GM12878 (cell line): ENCODE measurements around the gene RIPPLY2. TPM values are rescaled to one million over a fixed set of nuclear protein-coding genes. Genes with fewer than 3 reads are reported as not detected.

Experiments used
- ATAC-seq: fragments of 200-7000 bp; cut with Tn5 transposase; 3 replicates; pipeline ENCODE4 v1.9.1; 2020; ENCODE audit warnings: mild to moderate bottlenecking, moderate library complexity
- BruUV-seq: library from RNA; stranded (reverse); fragments of 400-500 nt; replicated peaks from 2 replicates; lab custom pipeline; 2021; lab: Mats Ljungman, UMichigan
- CTCF ChIA-PET: fragments of 300-600 bp; sonication (Branson Sonifier 250); formaldehyde crosslinking; extraction: SDS; loops from one replicate; lab custom pipeline; 2021; ENCODE audit warnings: inconsistent platforms; lab: Yijun Ruan, JAX
- POLR2A ChIA-PET: fragments of 350-600 bp; formaldehyde crosslinking; extraction: SDS; loops from one replicate; lab custom pipeline; 2021; ENCODE audit warnings: inconsistent platforms; lab: Charles Lee
- RAD21 ChIA-PET: fragments of 300-600 bp; sonication (Branson Sonifier 250); formaldehyde crosslinking; loops from one replicate; lab custom pipeline; 2023; ENCODE audit warnings: antibody characterized with exemption; ENCODE audit not compliant: unreplicated experiment; lab: Charles Lee
- SMC1A ChIA-PET: fragments of 300-600 bp; sonication (Branson Sonifier 250); formaldehyde crosslinking; loops from one replicate; lab custom pipeline; 2023; ENCODE audit not compliant: unreplicated experiment, uncharacterized antibody; lab: Charles Lee
- DNase-seq: peaks from one replicate; pipeline ENCODE4 v3.0.0-alpha.2; 2011; ENCODE audit warnings: low read depth, low spot score
- FAIRE-seq: peaks from 3 replicates; lab custom pipeline; 2011; peaks lifted over from hg19 to GRCh38; lab: Jason Lieb, UNC
- H2AFZ ChIP-seq: 2 replicates; pipeline ENCODE4 v1.6.0; 2011; ENCODE audit warnings: low read depth, low read length, control low read depth; ENCODE audit not compliant: control insufficient read depth
- H3K27ac ChIP-seq: 2 replicates; pipeline ENCODE4 v1.5.1; 2011; ENCODE audit warnings: control low read depth; ENCODE audit not compliant: control insufficient read depth, insufficient read depth
- H3K27me3 ChIP-seq, 2 experiments: replicated peaks in 1 of 2; 2 replicates each; pipeline versions ENCODE4 v1.6.0 to v1.6.1; 2011; ENCODE audit warnings: low read length in 1 of 2; ENCODE audit not compliant: control insufficient read depth in 2 of 2, insufficient read depth in 2 of 2
- H3K36me3 ChIP-seq, 2 experiments: 2 replicates each; pipeline ENCODE4 v1.5.1; 2011; ENCODE audit warnings: low read length in 1 of 2; ENCODE audit not compliant: control insufficient read depth in 2 of 2, insufficient read depth in 2 of 2
- H3K4me1 ChIP-seq: 2 replicates; pipeline ENCODE4 v1.6.1; 2011; ENCODE audit warnings: mild to moderate bottlenecking, low read length, moderate library complexity, mixed read lengths; ENCODE audit not compliant: control insufficient read depth, insufficient read depth
- H3K4me2 ChIP-seq: 2 replicates; pipeline ENCODE4 v1.6.0; 2011; ENCODE audit warnings: control low read depth; ENCODE audit not compliant: control insufficient read depth, insufficient read depth
- H3K4me3 ChIP-seq: fragments of 200-600 bp; sonication (generic); 2 replicates; pipeline ENCODE4 v1.5.1; 2016
- H3K79me2 ChIP-seq: 2 replicates; pipeline ENCODE4 v1.6.0; 2011; ENCODE audit warnings: low read length; ENCODE audit not compliant: control insufficient read depth, insufficient read depth
- H3K9ac ChIP-seq: 2 replicates; pipeline ENCODE4 v1.8.0; 2011; ENCODE audit warnings: low read length, control low read depth, mixed read lengths; ENCODE audit not compliant: control insufficient read depth, insufficient read depth
- H3K9me3 ChIP-seq: replicated peaks from 3 replicates; pipeline ENCODE4 v1.5.1; 2011; ENCODE audit warnings: mild to moderate bottlenecking, low read length; ENCODE audit not compliant: control insufficient read depth, insufficient read depth
- H4K20me1 ChIP-seq: 2 replicates; pipeline ENCODE4 v1.6.0; 2011; ENCODE audit not compliant: control insufficient read depth, insufficient read depth
- BCLAF1 ChIP-seq: fragments of 450-650 bp; IDR thresholded peaks from 2 replicates; pipeline ENCODE4 v1.6.1; 2017; ENCODE audit warnings: antibody characterized with exemption, mild to moderate bottlenecking, moderate library complexity
- CREB1 ChIP-seq: IDR thresholded peaks from 2 replicates; pipeline ENCODE4 v1.6.1; 2012; ENCODE audit warnings: low read depth, mild to moderate bottlenecking, inconsistent platforms
- GABPA ChIP-seq: IDR thresholded peaks from 2 replicates; pipeline ENCODE4 v1.6.1; 2014; ENCODE audit warnings: antibody characterized with exemption, low read depth, mild to moderate bottlenecking, inconsistent platforms
- IKZF1 ChIP-seq: fragments of 450-650 bp; conservative IDR thresholded peaks from 2 replicates; pipeline ENCODE4 v1.6.1; 2017; ENCODE audit warnings: antibody characterized with exemption, mild to moderate bottlenecking
- IRF5 ChIP-seq: fragments of 450-650 bp; IDR thresholded peaks from 2 replicates; pipeline ENCODE4 v1.6.1; 2017; ENCODE audit warnings: borderline replicate concordance
- JUNB ChIP-seq: IDR thresholded peaks from 2 replicates; pipeline ENCODE4 v1.6.1; 2016; ENCODE audit warnings: antibody characterized with exemption, mild to moderate bottlenecking
- MTA2 ChIP-seq: fragments of 450-650 bp; IDR thresholded peaks from 2 replicates; pipeline ENCODE4 v1.6.1; 2016; ENCODE audit warnings: low read depth, mild to moderate bottlenecking, moderate library complexity
- PAX5 ChIP-seq: IDR thresholded peaks from 2 replicates; pipeline ENCODE4 v1.6.1; 2011; ENCODE audit warnings: low read depth, low read length, borderline replicate concordance
- POLR2AphosphoS5 ChIP-seq: IDR thresholded peaks from 2 replicates; pipeline ENCODE4 v1.6.1; 2011; ENCODE audit warnings: mild to moderate bottlenecking, low read length, inconsistent platforms
- POU2F2 ChIP-seq: IDR thresholded peaks from 3 replicates; pipeline ENCODE4 v1.6.1; 2011; ENCODE audit warnings: low read depth, mild to moderate bottlenecking, low read length, borderline replicate concordance
- SREBF1 ChIP-seq: IDR thresholded peaks from 2 replicates; pipeline ENCODE4 v1.6.1; 2012; ENCODE audit warnings: mild to moderate bottlenecking, low read length
- TAF1 ChIP-seq: IDR thresholded peaks from 2 replicates; pipeline ENCODE4 v1.6.1; 2011; ENCODE audit warnings: mild to moderate bottlenecking, low read depth, low read length, borderline replicate concordance
- ZBTB11 ChIP-seq: fragments of 450-650 bp; formaldehyde crosslinking; IDR thresholded peaks from 2 replicates; pipeline ENCODE4 v1.5.0; 2022; ENCODE audit warnings: mild to moderate bottlenecking, missing genetic modification characterization
- ZSCAN29 ChIP-seq: fragments of 450-650 bp; IDR thresholded peaks from 2 replicates; pipeline ENCODE4 v1.6.1; 2017; ENCODE audit warnings: mild to moderate bottlenecking, moderate library complexity
- WGBS: methylation state at CpG from one replicate; pipeline ENCODE4 v1.1.6; 2016; ENCODE audit warnings: low lambda C conversion rate; ENCODE audit not compliant: insufficient replicate concordance, insufficient coverage; ENCODE audit errors: missing lambda C conversion rate; 5-methylcytosine and 5-hydroxymethylcytosine counted together
- in situ Hi-C: fragments of 300-500 bp; cut with MboI; formaldehyde crosslinking; loops from 9 replicates; pipeline ENCODE4 v1.14.3; 2018; ENCODE audit warnings: mixed read lengths
- intact Hi-C: fragments of 100-400 bp; cut with micrococcal nuclease; formaldehyde crosslinking; loops from one replicate; pipeline ENCODE4 v1.14.2; 2022; ENCODE audit not compliant: unreplicated experiment
- polyA plus RNA-seq, 11 experiments: library from polyadenylated mRNA; depleted of rRNA in 4 of 11; unstranded in 6 of 11; stranded (reverse) in 5 of 11; fragments of >200 nt; fragmentation: Nextera tagmentation in 4 of 11; fragmentation: Illumina TruSeq in 1 of 11; extraction: Ambion mirVana in 4 of 11; extraction: Trizol in 1 of 11; gene quantifications; 1 replicate in 1 of 11; 2 replicates in 10 of 11; pipeline versions ENCODE4 v1.2.1 to v1.2.3, GENCODE V29; 2011 to 2016; ENCODE audit warnings: inconsistent platforms in 2 of 11, missing spikeins in 2 of 11, low read depth in 1 of 11
- total RNA-seq, 4 experiments: library from RNA; depleted of rRNA in 3 of 4; stranded (reverse); fragments of >200 nt in 3 of 4; fragmentation: Illumina TruSeq in 1 of 4; extraction: Trizol in 1 of 4; gene quantifications; 2 replicates each; pipeline versions ENCODE4 v1.2.1 to v1.2.3, GENCODE V29; 2013 to 2021

RIPPLY2 gene
- total and polyA plus RNA-seq, 10 of the 15 experiments (the other 5 are each of a cell fraction or from before 2014, with no cell fraction given): 0.09 to 0.51 (median 0.17) TPM; not detected in 7

DNA sequence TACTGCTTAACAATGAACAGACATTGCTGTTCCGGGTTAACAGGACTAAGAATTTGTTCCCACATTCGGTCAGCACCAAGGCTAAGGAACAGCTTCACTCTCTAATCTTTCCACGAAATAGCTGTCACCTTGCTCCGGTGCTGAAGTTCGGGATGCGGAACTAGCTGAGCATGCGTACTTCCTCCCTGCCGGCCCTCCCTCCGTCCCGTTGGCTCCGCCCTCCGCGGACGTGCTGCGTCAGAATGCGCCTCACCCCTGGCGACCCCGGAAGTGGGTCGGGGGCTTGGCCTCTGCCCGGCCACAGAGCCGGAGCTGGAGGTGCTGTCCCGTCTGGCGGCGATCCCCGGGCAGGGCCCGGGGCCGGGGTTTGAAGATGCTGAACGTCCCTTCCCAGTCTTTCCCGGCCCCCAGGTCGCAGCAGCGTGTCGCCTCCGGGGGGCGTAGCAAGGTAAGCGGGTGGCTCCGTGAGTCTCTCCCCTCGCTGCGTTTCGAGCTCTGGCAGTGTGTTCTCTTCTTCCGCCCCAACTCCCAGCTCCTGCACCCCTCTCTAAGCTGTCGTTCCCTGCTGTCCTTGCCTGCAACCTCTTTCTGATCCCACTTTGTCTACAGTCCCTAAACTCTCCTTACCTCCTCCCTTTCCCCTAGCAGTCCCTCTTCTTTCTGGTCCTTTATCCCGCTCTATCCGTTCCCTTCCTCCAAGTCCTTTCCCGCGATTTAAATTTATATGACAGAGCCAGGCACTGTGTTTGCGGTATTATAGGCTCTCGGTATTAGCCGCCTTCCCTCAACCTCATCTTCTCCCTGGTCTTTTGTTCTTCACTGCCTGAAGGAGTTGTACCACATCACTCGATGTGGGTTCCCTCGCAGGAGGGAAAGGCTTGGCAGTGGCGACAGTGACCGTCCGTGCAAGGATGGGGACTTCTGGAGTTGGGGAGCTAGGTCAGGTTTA lies 6.5 kb downstream of the RIPPLY2 start, which contains the start of gene CYB5R4:
Gene CYB5R4, plus strand, starts transcription at position 280 of the 949 bp plus-strand sequence. Its CDS starts 94 bp downstream, at position 374.
- Histone ChIP-seq H3K27me3 (0 out of 4 replicates have a peak, but pooled peaks cover 1 to 6% of the 10 kb centered on the region in 2 experiments), H3K4me3 (peak within 1 kb of the TSS; percentile 83), H3K4me1 (peaks cover 5% of the 10 kb centered on the region; the same call in 1 of the 2 replicates), H3K9ac (peak within 1 kb of the TSS; percentile 89), H2AFZ (peak within 1 kb of the TSS; percentile 94), H3K79me2 (peaks cover 39% of the 10 kb centered on the region), H4K20me1 (no peaks in the 10 kb centered on the region), H3K27ac (peak within 1 kb of the TSS; percentile 75), H3K9me3 (no peaks in the 10 kb centered on the region), H3K4me2 (peak within 1 kb of the TSS; percentile 98), H3K36me3 (no peaks in the 10 kb centered on the region)
- no TSS peak for BruUV-seq
- peak; percentile 84 for DNase-seq
- ChIA-PET POLR2A (interaction anchor here (0.6 to 2.0 kb wide), 9 partner anchors 11 to 367 kb away, joined by 3 to 9 read pairs (median 3); partner anchors contain the start of gene SNAP91), RAD21 (interaction anchor here (0.8 to 2.3 kb wide), 7 partner anchors 8 to 563 kb away, joined by 3 to 10 read pairs (median 4); no protein-coding TSS in a partner anchor), CTCF (interaction anchor here (0.7 to 1.5 kb wide), 9 partner anchors 12 to 643 kb away, joined by 3 to 7 read pairs (median 4); partner anchors contain the start of gene CEP162), SMC1A (interaction anchor here (0.8 to 1.9 kb wide), 10 partner anchors 10 to 368 kb away, joined by 3 to 8 read pairs (median 3); partner anchors contain the start of gene CEP162)
- intact Hi-C loops: no loop called here
- FAIRE-seq: peak; percentile 96
- in situ Hi-C loops: no loop called here
- ATAC-seq: peak; percentile 96
- 1% methylated on average over 44 of the region's 53 CpGs for WGBS
- TF ChIP-seq IKZF1 (peak; percentile 84), TAF1 (peak; percentile 90; the same call in 1 of the 2 replicates), BCLAF1 (no peak), PAX5 (peak; percentile 67), MTA2 (peak; percentile 48; the same call in 1 of the 2 replicates), IRF5 (no peak), CREB1 (peak; percentile 87), GABPA (no peak), ZSCAN29 (peak; percentile 5; the same call in 1 of the 2 replicates), POLR2AphosphoS5 (peak; percentile 93), POU2F2 (0 out of 3 replicates have a peak, but pooled peaks have one; percentile 57), SREBF1 (peak; percentile 97), JUNB (no peak), ZBTB11 (CRISPR knock-in tag) (0 out of 2 replicates have a peak, but pooled peaks have one; percentile 31)
